GM12892 (cell line): Measurements from ENCODE around the gene KCNC4.

Experiments
- DNase-seq: peaks from one replicate; pipeline ENCODE4 v3.0.0; 2011; ENCODE audit not compliant: insufficient read length
- FAIRE-seq: peaks from 2 replicates; lab custom pipeline; 2011; peaks lifted over from hg19 to GRCh38; lab: Jason Lieb, UNC
- POLR2A ChIP-seq: IDR thresholded peaks from 2 replicates; pipeline ENCODE4 v1.6.1; 2011; ENCODE audit warnings: low read depth, low read length, control low read depth
- POLR2AphosphoS5 ChIP-seq: IDR thresholded peaks from 2 replicates; pipeline ENCODE4 v1.6.1; 2011; ENCODE audit warnings: low read depth, low read length, control low read depth
- TAF1 ChIP-seq: IDR thresholded peaks from 2 replicates; pipeline ENCODE4 v1.6.1; 2011; ENCODE audit warnings: low read depth, mild to moderate bottlenecking, control low read depth, low read length, borderline replicate concordance

The KCNC4 gene

GRCh38 chr1:110174961-110175360 lies 35.2 kb upstream of the KCNC4 start:
- FAIRE-seq = no peak
- TF ChIP-seq POLR2AphosphoS5 (no peak), POLR2A (no peak), TAF1 (no peak)

DNA sequence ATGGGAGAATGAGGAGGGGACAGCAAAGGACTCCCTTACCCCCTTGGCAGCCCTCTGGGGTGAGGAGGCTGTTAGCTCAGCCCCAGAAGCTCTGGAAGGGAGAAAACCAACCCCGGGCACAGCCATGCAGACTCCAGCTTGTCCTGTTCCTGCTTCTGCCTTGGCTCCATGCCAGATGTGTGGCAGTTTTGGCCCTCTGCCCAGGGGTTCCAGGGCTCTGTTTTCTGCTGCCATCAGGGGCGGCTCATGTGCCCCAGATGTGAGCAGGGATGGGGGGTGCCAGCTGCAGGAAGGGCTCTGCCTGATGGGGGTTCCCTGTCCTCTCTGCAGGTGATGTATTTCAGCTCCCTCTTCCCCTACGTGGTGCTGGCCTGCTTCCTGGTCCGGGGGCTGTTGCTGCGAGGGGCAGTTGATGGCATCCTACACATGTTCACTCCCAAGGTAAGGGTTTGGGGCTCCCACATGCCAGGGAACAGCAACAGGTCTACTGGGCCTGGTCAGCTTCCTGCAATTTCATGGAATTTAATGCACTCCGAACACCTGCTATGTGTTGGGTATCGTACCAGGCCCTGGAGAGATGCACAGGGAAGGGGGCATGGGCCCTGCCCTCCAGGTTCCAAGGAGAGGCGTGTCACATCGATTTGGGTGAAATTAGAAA lies 33.7 kb upstream of the KCNC4 start:
- TF ChIP-seq POLR2A = no peak
- TF ChIP-seq POLR2AphosphoS5 = no peak
- no peak for TF ChIP-seq TAF1
- FAIRE-seq (no peak), DNase-seq (no peak)

More at GRCh38 chr1:110174961-110175360, 35.2 kb upstream of the KCNC4 start:
- DNase-seq = no peak

DNA sequence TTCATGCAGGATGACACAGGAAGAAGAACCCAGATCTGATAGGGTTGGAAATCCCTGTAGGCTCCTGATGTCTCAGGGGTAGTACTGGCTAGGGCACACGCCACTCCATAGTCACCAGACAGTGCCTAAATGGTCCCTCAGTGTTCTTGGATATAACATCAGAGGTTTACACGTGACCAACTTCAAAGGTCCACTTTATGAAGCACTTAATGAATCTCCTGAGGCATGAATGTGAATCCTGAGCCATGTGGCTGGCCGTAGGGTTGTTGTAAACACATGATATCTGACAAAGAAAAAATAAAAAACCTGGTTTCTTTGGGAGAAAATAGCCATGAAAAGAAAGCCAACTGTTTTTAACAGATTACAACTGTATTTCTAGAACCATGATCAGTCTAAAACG lies 32.3 kb upstream of the KCNC4 start:
- no peak for FAIRE-seq
- DNase-seq = no peak
- no peak for TF ChIP-seq POLR2AphosphoS5

- FAIRE-seq (no peak), DNase-seq (no peak)
- TF ChIP-seq TAF1 (no peak), POLR2AphosphoS5 (no peak)
Observed at GRCh38 chr1:110183642-110184167, 26.4 kb upstream of the KCNC4 start.

DNA sequence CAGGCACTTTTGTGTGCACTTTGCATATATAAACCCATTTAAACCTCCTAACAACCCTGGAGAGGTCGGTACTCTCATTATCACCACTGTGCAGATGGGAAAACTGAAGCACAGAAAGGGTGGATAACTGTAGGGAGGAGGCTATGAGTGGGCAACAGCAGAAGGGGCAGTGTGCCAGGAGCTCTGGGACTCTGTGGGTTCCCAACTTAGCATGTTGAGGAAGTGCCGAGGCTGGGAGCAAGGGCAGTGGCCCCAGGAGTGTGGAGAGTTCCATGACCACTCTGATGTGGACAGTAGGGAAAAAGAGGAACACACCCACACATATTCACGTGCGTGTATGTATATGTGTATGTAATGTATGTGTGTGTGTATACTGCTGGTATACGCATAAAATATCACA lies 25.7 kb upstream of the KCNC4 start:
- FAIRE-seq = no peak
- no peak for TF ChIP-seq TAF1
- no peak for TF ChIP-seq POLR2A
- TF ChIP-seq POLR2AphosphoS5 = no peak
- no peak for DNase-seq

DNA sequence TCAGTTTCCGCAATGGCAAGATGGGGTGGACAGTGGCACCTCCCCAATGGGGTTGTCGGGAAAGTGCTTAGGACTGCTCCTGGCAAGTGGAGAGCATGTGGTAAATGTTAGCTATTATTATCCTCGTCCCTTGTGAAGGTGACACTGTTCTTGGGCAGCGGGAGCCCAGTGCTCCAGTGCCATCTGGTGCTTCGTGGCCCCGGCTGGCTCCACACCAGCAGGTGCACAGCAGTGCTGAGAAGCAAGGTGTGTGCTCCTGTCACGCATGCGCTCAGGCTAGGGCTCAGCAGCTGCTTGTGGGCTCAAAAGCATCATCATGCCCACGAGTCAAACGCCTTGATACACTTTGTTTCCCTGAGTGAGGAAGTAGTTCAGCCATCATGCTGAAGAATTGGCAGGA lies 24.9 kb upstream of the KCNC4 start:
- TF ChIP-seq TAF1 (no peak), POLR2A (no peak), POLR2AphosphoS5 (no peak)
- no peak for DNase-seq
- no peak for FAIRE-seq

GRCh38 chr1:110186558-110186957 lies 23.6 kb upstream of the KCNC4 start:
- FAIRE-seq (no peak), DNase-seq (no peak)
- TF ChIP-seq POLR2A (no peak), TAF1 (no peak), POLR2AphosphoS5 (no peak)

GRCh38 chr1:110187139-110187890 lies 22.8 kb upstream of the KCNC4 start:
- FAIRE-seq (no peak), DNase-seq (no peak)
- TF ChIP-seq TAF1 (no peak), POLR2A (no peak), POLR2AphosphoS5 (no peak)

GRCh38 chr1:110188035-110188618 lies 22.0 kb upstream of the KCNC4 start:
- FAIRE-seq = no peak
- DNase-seq = no peak
- TF ChIP-seq POLR2AphosphoS5 = no peak
- TF ChIP-seq TAF1 = no peak
- TF ChIP-seq POLR2A = no peak

DNA sequence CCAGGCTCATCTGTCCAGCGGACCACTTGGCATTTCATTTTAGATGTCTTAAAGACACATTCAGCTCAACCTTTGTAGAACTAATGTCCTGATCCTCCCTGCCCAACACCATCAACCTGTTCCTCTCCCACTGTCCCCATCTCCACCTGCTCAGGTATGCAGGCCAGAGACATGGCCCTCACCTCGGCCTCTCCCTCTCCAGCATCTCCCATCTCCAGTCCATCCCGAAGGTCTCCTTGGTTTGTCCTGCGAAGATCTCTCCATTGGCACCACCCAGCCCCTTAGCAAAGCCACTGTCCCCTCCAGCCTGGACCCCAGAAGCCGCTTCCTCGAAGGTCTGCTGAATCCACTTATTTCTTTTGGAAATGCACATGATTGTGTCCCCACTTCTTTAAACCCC lies 20.9 kb upstream of the KCNC4 start:
- no peak for TF ChIP-seq TAF1
- TF ChIP-seq POLR2AphosphoS5 = no peak
- no peak for TF ChIP-seq POLR2A
- FAIRE-seq (no peak), DNase-seq (no peak)

DNA sequence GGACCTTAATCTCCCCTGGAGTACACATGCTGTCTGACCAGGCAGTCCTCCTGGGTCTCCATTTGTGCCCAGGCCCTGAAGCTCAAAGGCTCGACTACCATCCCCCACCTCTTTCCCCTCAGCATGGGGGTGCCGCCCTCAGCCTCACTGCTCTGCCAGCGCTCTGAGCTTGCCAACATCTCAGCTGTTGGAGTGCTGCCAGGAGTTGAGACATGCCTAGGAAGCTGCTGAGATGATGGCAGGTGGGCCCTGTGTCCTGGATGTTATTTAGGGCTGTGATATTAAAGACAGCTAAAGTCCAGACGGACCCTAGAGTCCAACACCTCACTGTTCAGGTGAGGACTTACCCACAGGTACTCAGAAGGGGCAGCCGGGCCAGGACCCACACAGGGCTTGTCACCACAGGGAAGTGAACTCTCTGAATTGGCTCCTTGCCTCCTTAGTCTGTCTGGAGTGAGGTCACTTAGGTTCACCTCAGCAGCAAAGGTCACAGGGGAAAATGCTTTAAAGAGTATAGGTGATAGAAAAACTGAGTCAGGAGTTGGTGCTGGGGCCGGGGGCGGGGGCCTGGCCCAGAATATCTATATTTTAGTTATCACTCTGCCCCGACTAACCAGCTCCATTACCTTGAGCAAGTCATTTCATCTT lies 19.7 kb upstream of the KCNC4 start:
- no peak for TF ChIP-seq TAF1
- no peak for TF ChIP-seq POLR2A
- TF ChIP-seq POLR2AphosphoS5 = no peak
- no peak for FAIRE-seq
- no peak for DNase-seq

GRCh38 chr1:110192541-110192940 lies 17.6 kb upstream of the KCNC4 start:
- DNase-seq (no peak), FAIRE-seq (no peak)
- TF ChIP-seq POLR2A = no peak
- TF ChIP-seq POLR2AphosphoS5 = no peak
- TF ChIP-seq TAF1 = no peak
